ENCODE results near the gene PRR36.

DNA sequence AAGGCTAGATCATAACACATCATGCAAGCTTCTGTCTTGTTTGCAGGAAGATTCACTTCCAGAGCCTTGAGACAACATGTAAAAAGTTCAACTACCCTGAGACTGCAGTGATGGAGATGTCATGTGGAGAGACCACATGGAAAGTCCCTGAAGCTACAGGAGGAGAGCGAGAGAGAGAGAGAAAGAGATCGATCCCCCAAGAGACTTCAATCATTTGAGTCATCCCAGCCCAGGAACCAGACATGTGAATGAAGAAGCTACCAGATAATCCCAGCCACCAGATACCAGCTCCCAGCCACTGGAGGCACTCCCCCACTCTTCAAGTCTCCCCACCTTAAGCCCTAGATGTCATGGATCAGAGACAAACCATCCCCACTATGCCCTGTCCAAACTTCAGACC lies 54.9 kb downstream of the PRR36 start:
- TF ChIP-seq, protein P1, sequence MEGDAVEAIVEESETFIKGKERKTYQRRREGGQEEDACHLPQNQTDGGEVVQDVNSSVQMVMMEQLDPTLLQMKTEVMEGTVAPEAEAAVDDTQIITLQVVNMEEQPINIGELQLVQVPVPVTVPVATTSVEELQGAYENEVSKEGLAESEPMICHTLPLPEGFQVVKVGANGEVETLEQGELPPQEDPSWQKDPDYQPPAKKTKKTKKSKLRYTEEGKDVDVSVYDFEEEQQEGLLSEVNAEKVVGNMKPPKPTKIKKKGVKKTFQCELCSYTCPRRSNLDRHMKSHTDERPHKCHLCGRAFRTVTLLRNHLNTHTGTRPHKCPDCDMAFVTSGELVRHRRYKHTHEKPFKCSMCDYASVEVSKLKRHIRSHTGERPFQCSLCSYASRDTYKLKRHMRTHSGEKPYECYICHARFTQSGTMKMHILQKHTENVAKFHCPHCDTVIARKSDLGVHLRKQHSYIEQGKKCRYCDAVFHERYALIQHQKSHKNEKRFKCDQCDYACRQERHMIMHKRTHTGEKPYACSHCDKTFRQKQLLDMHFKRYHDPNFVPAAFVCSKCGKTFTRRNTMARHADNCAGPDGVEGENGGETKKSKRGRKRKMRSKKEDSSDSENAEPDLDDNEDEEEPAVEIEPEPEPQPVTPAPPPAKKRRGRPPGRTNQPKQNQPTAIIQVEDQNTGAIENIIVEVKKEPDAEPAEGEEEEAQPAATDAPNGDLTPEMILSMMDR (IDR thresholded peaks at IDR 0.05; ENCODE audit: insufficient read depth, low read length): no peak
- TF ChIP-seq, protein P2, sequence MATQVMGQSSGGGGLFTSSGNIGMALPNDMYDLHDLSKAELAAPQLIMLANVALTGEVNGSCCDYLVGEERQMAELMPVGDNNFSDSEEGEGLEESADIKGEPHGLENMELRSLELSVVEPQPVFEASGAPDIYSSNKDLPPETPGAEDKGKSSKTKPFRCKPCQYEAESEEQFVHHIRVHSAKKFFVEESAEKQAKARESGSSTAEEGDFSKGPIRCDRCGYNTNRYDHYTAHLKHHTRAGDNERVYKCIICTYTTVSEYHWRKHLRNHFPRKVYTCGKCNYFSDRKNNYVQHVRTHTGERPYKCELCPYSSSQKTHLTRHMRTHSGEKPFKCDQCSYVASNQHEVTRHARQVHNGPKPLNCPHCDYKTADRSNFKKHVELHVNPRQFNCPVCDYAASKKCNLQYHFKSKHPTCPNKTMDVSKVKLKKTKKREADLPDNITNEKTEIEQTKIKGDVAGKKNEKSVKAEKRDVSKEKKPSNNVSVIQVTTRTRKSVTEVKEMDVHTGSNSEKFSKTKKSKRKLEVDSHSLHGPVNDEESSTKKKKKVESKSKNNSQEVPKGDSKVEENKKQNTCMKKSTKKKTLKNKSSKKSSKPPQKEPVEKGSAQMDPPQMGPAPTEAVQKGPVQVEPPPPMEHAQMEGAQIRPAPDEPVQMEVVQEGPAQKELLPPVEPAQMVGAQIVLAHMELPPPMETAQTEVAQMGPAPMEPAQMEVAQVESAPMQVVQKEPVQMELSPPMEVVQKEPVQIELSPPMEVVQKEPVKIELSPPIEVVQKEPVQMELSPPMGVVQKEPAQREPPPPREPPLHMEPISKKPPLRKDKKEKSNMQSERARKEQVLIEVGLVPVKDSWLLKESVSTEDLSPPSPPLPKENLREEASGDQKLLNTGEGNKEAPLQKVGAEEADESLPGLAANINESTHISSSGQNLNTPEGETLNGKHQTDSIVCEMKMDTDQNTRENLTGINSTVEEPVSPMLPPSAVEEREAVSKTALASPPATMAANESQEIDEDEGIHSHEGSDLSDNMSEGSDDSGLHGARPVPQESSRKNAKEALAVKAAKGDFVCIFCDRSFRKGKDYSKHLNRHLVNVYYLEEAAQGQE (IDR thresholded peaks at IDR 0.05; ENCODE audit: insufficient replicate concordance, low read depth): no peak
- no peak for TF ChIP-seq POLR2AphosphoS5 (IDR thresholded peaks at IDR 0.05; ENCODE audit: low read depth)
- TF ChIP-seq GABPA (IDR thresholded peaks at IDR 0.05; ENCODE audit: low read depth): no peak
- no peak for TF ChIP-seq SPI1 (IDR thresholded peaks at IDR 0.05; ENCODE audit: borderline replicate concordance, low read depth)
